MCF 10A (cell line): Measurements from ENCODE around the gene NFE2L2. TPM values are rescaled to one million over a fixed set of nuclear protein-coding genes. Genes with fewer than 3 reads are reported as not detected.

Source experiments
- BruUV-seq: library from RNA; stranded (reverse); fragments of 400-500 nt; replicated peaks from 2 replicates; lab custom pipeline; 2021; lab: Mats Ljungman, UMichigan
- CTCF ChIA-PET: fragments of 300-600 bp; sonication (Branson Sonifier 250); formaldehyde crosslinking; extraction: SDS; loops from one replicate; lab custom pipeline; 2021; ENCODE audit warnings: antibody characterized with exemption, inconsistent platforms; lab: Yijun Ruan, JAX
- POLR2A ChIA-PET: fragments of 300-600, 350-650 bp; sonication (Branson Sonifier 250); formaldehyde crosslinking; extraction: SDS; loops from one replicate; lab custom pipeline; 2020; ENCODE audit warnings: antibody characterized with exemption, inconsistent platforms; lab: Yijun Ruan, JAX
- DNase-seq: peaks from one replicate; pipeline ENCODE4 v3.0.0-alpha.2; 2018; ENCODE audit not compliant: unreplicated experiment
- H3K27ac Mint-ChIP-seq: one replicate; pipeline ENCODE4 v1.8.0; 2022; ENCODE audit warnings: mild to moderate bottlenecking, low read depth, mixed read lengths; ENCODE audit not compliant: unreplicated experiment
- H3K27me3 Mint-ChIP-seq: one replicate; pipeline ENCODE4 v1.8.0; 2022; ENCODE audit warnings: mixed read lengths; ENCODE audit not compliant: insufficient read depth, unreplicated experiment
- H3K36me3 Mint-ChIP-seq: one replicate; pipeline ENCODE4 v1.8.0; 2022; ENCODE audit warnings: mild to moderate bottlenecking, moderate library complexity, mixed read lengths; ENCODE audit not compliant: insufficient read depth, unreplicated experiment
- H3K4me1 Mint-ChIP-seq: one replicate; pipeline ENCODE4 v1.8.0; 2022; ENCODE audit warnings: mixed read lengths; ENCODE audit not compliant: insufficient read depth, unreplicated experiment
- H3K4me3 Mint-ChIP-seq: one replicate; pipeline ENCODE4 v1.8.0; 2022; ENCODE audit warnings: mild to moderate bottlenecking, moderate library complexity, mixed read lengths; ENCODE audit not compliant: unreplicated experiment
- H3K9me3 Mint-ChIP-seq: one replicate; pipeline ENCODE4 v1.8.0; 2022; ENCODE audit warnings: mixed read lengths; ENCODE audit not compliant: unreplicated experiment
- CTCF ChIP-seq: fragments of 200-600 bp; IDR thresholded peaks from one replicate; pipeline ENCODE4 v1.8.0; 2022; ENCODE audit warnings: antibody characterized with exemption, mild to moderate bottlenecking; ENCODE audit not compliant: unreplicated experiment
- intact Hi-C: fragments of 100-400 bp; cut with micrococcal nuclease; formaldehyde crosslinking; loops from 2 replicates; pipeline ENCODE4 v1.14.1; 2022
- total RNA-seq: library from RNA; stranded (reverse); gene quantifications from 2 replicates; pipeline ENCODE4 v1.2.3, GENCODE V29; 2022

NFE2L2 gene
- total RNA-seq, 1 experiment from 2014 or later = 180 TPM

DNA sequence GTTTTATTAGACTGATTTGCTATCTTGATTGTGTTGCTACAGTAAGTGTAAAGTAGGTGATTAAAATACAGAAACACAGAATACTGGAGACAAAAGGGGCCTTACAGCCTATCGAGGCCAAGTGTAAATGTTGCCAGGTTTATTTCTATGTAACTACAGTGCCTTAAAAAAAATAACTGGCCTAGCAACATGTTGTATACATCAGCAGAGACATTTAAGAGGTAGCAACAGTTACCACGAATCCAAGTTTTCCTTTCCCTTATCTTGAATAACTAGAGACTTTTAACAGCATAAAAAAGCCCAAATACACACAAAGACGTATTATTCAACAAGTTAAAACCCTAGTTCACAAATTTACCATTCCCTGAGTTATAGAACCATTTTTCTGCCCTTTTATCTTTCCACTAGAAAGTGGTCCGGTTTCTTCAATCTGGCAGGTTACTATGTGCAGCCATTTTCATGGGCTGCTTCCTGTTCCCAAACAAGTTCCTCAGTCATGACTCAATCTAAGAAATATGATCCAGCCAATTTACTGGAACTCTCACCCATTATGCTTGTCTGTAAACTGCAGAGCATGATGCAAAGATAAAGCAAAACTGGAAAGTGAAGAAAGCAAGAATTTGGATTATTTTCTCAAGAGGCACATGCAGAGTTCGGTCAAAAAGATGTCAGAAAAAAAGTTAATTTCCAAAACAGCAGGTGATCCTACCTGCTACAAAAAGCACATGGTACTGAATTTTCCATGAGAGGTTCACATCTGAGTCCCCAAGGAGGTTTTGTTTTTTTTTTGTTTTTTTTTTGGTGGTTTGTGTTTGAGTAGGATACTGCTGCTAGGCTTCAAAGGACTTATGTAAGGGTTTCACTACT, 22.2 kb downstream of the NFE2L2 start:
- H3K9me3 Mint-ChIP-seq = no peaks in the 10 kb centered on the region
- H3K4me1 Mint-ChIP-seq = peaks cover 57% of the 10 kb centered on the region
- ChIA-PET POLR2A (interaction anchor here (1.8 to 5.2 kb wide), 5 partner anchors 10 to 84 kb away, joined by 5 to 49 read pairs (median 33); partner anchors contain the start of gene NFE2L2), CTCF (interaction anchor here (1.3 kb wide), 1 partner anchor 54 kb away, joined by 5 read pairs; no protein-coding TSS in a partner anchor)
- BruUV-seq = TSS peak; percentile 84
- DNase-seq = peak; percentile 88
- peaks cover 54% of the 10 kb centered on the region for H3K36me3 Mint-ChIP-seq
- no peaks in the 10 kb centered on the region for H3K27me3 Mint-ChIP-seq
- H3K4me3 Mint-ChIP-seq = peak overlapping the region; percentile 70
- H3K27ac Mint-ChIP-seq = peak overlapping the region; percentile 97
- no peak for TF ChIP-seq CTCF
- intact Hi-C loops = loop anchor here (1.0 kb wide), 1 partner anchor 21 kb away; no protein-coding TSS in a partner anchor

GRCh38 chr2:177241711-177242120, 22.8 kb downstream of the NFE2L2 start:
- intact Hi-C loops = loop anchor here (1.0 kb wide), 1 partner anchor 22 kb away; no protein-coding TSS in a partner anchor
- H3K36me3 Mint-ChIP-seq = peaks cover 51% of the 10 kb centered on the region
- H3K27ac Mint-ChIP-seq = peak overlapping the region; percentile 97
- POLR2A ChIA-PET = interaction anchor here (0.7 to 6.0 kb wide), 10 partner anchors 11 to 151 kb away, joined by 3 to 68 read pairs (median 7); partner anchors contain the start of genes AGPS, HNRNPA3 and NFE2L2
- no peaks in the 10 kb centered on the region for H3K9me3 Mint-ChIP-seq
- no peak for DNase-seq
- CTCF ChIA-PET = interaction anchor here (0.6 to 0.9 kb wide), 4 partner anchors 68 to 421 kb away, joined by 3 to 4 read pairs (median 3); no protein-coding TSS in a partner anchor
- H3K4me1 Mint-ChIP-seq = peaks cover 57% of the 10 kb centered on the region
- TF ChIP-seq CTCF = no peak
- BruUV-seq = no TSS peak
- H3K27me3 Mint-ChIP-seq = no peaks in the 10 kb centered on the region
- peak overlapping the region; percentile 70 for H3K4me3 Mint-ChIP-seq

DNA sequence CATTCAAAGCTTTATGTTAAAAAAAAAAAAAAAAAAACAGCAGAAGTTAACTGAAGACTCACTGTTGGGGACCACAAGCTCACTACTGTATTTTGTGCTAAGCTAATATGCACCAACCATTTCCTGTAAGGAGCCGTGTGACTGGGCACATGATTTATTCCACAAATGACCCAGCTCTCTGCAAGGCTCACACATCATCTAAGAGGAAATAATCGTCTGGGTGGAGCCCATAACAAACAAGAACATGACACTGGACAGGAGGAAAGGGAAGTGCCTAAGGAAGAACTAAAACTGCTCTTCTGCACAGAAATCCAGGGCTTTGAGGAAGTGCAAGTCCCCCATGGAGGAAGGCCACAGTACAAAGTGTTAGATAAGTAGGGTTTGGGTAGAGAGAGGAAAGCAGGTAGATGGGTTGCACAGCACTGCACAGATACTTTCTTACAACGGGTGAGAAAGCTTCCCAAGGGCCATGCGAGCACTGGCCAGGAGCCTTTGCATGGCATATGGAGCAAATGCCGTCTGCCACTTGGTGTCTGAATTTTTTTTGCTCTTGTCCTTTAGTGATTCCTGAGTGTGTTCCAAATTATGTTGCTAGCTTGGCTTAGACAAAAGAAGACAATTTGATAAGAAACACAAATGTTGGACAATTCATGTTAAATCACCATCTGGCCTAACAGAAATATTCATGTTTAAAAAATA, 24.4 kb downstream of the NFE2L2 start:
- peaks cover 56% of the 10 kb centered on the region for H3K36me3 Mint-ChIP-seq

More for the DNA sequence above, 24.4 kb downstream of the NFE2L2 start:
- peak; percentile 28 for DNase-seq
- TF ChIP-seq CTCF = no peak
- no peaks in the 10 kb centered on the region for H3K9me3 Mint-ChIP-seq
- no peaks in the 10 kb centered on the region for H3K27me3 Mint-ChIP-seq
- ChIA-PET CTCF (interaction anchor here (0.5 to 3.8 kb wide), 9 partner anchors 21 to 1435 kb away, joined by 3 to 29 read pairs (median 4); partner anchors contain the start of gene NFE2L2), POLR2A (interaction anchor here (0.5 to 6.0 kb wide), 13 partner anchors 12 to 154 kb away, joined by 3 to 68 read pairs (median 5); partner anchors contain the start of genes HNRNPA3 and NFE2L2)
- H3K27ac Mint-ChIP-seq = peak overlapping the region; percentile 97
- peaks cover 53% of the 10 kb centered on the region for H3K4me1 Mint-ChIP-seq
- H3K4me3 Mint-ChIP-seq = peak overlapping the region; percentile 30
- intact Hi-C loops = no loop called here
- BruUV-seq = no TSS peak
